Cerebellar nuclear complex (tissue), 1 donor: ENCODE results near the gene FAM240A.
A peak's percentile ranks its signal among the peaks of the same experiment; 100 is the strongest.
"Not testable (repeated sequence)": the region's sequence is repeated elsewhere in the genome, so short reads cannot be mapped to it uniquely, and the experiment has no call there.

Experiments
- DNase-seq, 2 experiments: peaks; one replicate each; lab custom pipeline; 2025; lab: John Stamatoyannopoulos, UW

The FAM240A gene

GRCh38 chr3:46612324-46612723 is at the start of gene FAM240A:
FAM240A (plus strand) TSS chr3:46612525; CDS start chr3:46612684, 159 bp downstream.
- no peak for DNase-seq

GRCh38 chr3:46564190-46565021 is 47.9 kb upstream of the FAM240A start:
- no peak for DNase-seq

GRCh38 chr3:46565077-46565476 is 47.2 kb upstream of the FAM240A start:
- no peak for DNase-seq

GRCh38 chr3:46565607-46566039 is 46.7 kb upstream of the FAM240A start:
- DNase-seq = no peak

- peak in 1 of 2 experiments; percentile 63 for DNase-seq
These were observed 46.2 kb upstream of the FAM240A start, which contains the start of gene LRRC2 for GRCh38 chr3:46566040-46566641. LRRC2 (minus strand) TSS chr3:46566302; CDS start chr3:46551591, 14,711 bp downstream.

- DNase-seq = no peak
These were observed 40.6 kb upstream of the FAM240A start for GRCh38 chr3:46571684-46572083.

GRCh38 chr3:46573701-46574100 is 38.6 kb upstream of the FAM240A start:
- DNase-seq = no peak

- DNase-seq = no peak
These were observed 38.1 kb upstream of the FAM240A start for GRCh38 chr3:46574243-46574646.

GRCh38 chr3:46574881-46575576 is 37.3 kb upstream of the FAM240A start:
- DNase-seq = no peak

- no peak for DNase-seq
These were observed 36.6 kb upstream of the FAM240A start for GRCh38 chr3:46575577-46576222.

- DNase-seq = no peak
These were observed 35.9 kb upstream of the FAM240A start for GRCh38 chr3:46576386-46576785.

GRCh38 chr3:46576879-46577278 is 35.4 kb upstream of the FAM240A start:
- no peak for DNase-seq

- DNase-seq = not testable (repeated sequence)
These were observed 34.6 kb upstream of the FAM240A start for GRCh38 chr3:46577580-46578249.

- DNase-seq = no peak
These were observed 33.2 kb upstream of the FAM240A start for GRCh38 chr3:46578973-46579755.

- DNase-seq = no peak
These were observed 32.5 kb upstream of the FAM240A start for GRCh38 chr3:46579756-46580286.

- DNase-seq = no peak
These were observed 31.6 kb upstream of the FAM240A start for GRCh38 chr3:46580675-46581074.

GRCh38 chr3:46584598-46585467 is 27.5 kb upstream of the FAM240A start:
- DNase-seq = no peak

- DNase-seq = no peak
These were observed 26.3 kb upstream of the FAM240A start for GRCh38 chr3:46585799-46586693.
